ENCODE measurements around the gene HIBCH. TPM values are rescaled to one million over a fixed set of nuclear protein-coding genes. Genes with fewer than 3 reads are reported as not detected.

HIBCH gene
- total RNA-seq, 4 donors from 2014 or later = 16.5 to 20.1 (median 18.3) TPM

- H3K9me3 ChIP-seq = no peaks in the 10 kb centered on the region
- H3K36me3 ChIP-seq = no peaks in the 10 kb centered on the region
- H3K4me1 ChIP-seq = no peaks in the 10 kb centered on the region
- H3K4me3 ChIP-seq = no peak overlapping the region
- ATAC-seq = no peak
- H3K27me3 ChIP-seq = no peaks in the 10 kb centered on the region
- no peak overlapping the region for H3K27ac ChIP-seq
- 48 to 65% methylated on average over 8 of the region's 8 CpGs for WGBS, 2 donors (ENCODE audit: low coverage in 1 of 2)
- no peak for TF ChIP-seq CTCF (IDR thresholded peaks at IDR 0.05)
- TF ChIP-seq EP300 (IDR thresholded peaks at IDR 0.05) = no peak
- TF ChIP-seq POLR2A (IDR thresholded peaks at IDR 0.05) = no peak
- TF ChIP-seq POLR2AphosphoS5 (IDR thresholded peaks at IDR 0.05) = no peak
Measured at GRCh38 chr2:190333395-190333794, 13.8 kb upstream of the HIBCH start.

GRCh38 chr2:190328573-190329147, 9.0 kb upstream of the HIBCH start:
- Histone ChIP-seq H3K4me1 (no peaks in the 10 kb centered on the region), H3K27ac (no peak overlapping the region), H3K4me3 (no peak overlapping the region), H3K9me3 (no peaks in the 10 kb centered on the region), H3K27me3 (no peaks in the 10 kb centered on the region), H3K36me3 (no peaks in the 10 kb centered on the region)
- no peak for ATAC-seq
- no peak for TF ChIP-seq EP300 (IDR thresholded peaks at IDR 0.05)
- no peak for TF ChIP-seq POLR2A (IDR thresholded peaks at IDR 0.05)
- TF ChIP-seq CTCF (IDR thresholded peaks at IDR 0.05) = peak in 2 of 4 experiments; percentile 17 to 18
- no peak for TF ChIP-seq POLR2AphosphoS5 (IDR thresholded peaks at IDR 0.05)
- WGBS, 2 donors (ENCODE audit: low coverage in 1 of 2) = 83 to 94% methylated on average over 3 of the region's 3 CpGs

- 81 to 92% methylated on average over 2 to 4 of the region's 4 CpGs for WGBS, 2 donors (ENCODE audit: low coverage in 1 of 2)
- TF ChIP-seq POLR2AphosphoS5 (IDR thresholded peaks at IDR 0.05) (no peak), CTCF (IDR thresholded peaks at IDR 0.05) (no peak), POLR2A (IDR thresholded peaks at IDR 0.05) (no peak), EP300 (IDR thresholded peaks at IDR 0.05) (no peak)
- no peak for ATAC-seq
Measured at GRCh38 chr2:190327867-190328572, 8.4 kb upstream of the HIBCH start.

GRCh38 chr2:190325588-190325987, 6.0 kb upstream of the HIBCH start:
- Histone ChIP-seq H3K27ac (no peak overlapping the region), H3K27me3 (no peaks in the 10 kb centered on the region), H3K9me3 (no peaks in the 10 kb centered on the region), H3K4me3 (no peak overlapping the region), H3K4me1 (peaks cover 0 to 2% (median 0%) of the 10 kb centered on the region in 3 donors), H3K36me3 (no peaks in the 10 kb centered on the region)
- WGBS, 2 donors (ENCODE audit: low coverage in 1 of 2) = 88 to 100% methylated on average over 1 to 2 of the region's 2 CpGs
- no peak for ATAC-seq
- TF ChIP-seq EP300 (IDR thresholded peaks at IDR 0.05) = no peak
- no peak for TF ChIP-seq POLR2AphosphoS5 (IDR thresholded peaks at IDR 0.05)
- no peak for TF ChIP-seq POLR2A (IDR thresholded peaks at IDR 0.05)
- no peak for TF ChIP-seq CTCF (IDR thresholded peaks at IDR 0.05)

More at GRCh38 chr2:190327867-190328572, 8.4 kb upstream of the HIBCH start:
- no peaks in the 10 kb centered on the region for H3K27me3 ChIP-seq
- no peaks in the 10 kb centered on the region for H3K36me3 ChIP-seq
- H3K9me3 ChIP-seq = no peaks in the 10 kb centered on the region
- H3K27ac ChIP-seq = no peak overlapping the region
- no peak overlapping the region for H3K4me3 ChIP-seq
- no peaks in the 10 kb centered on the region for H3K4me1 ChIP-seq

- no peaks in the 10 kb centered on the region for H3K9me3 ChIP-seq
- no peaks in the 10 kb centered on the region for H3K36me3 ChIP-seq
- TF ChIP-seq CTCF (IDR thresholded peaks at IDR 0.05) (no peak), POLR2AphosphoS5 (IDR thresholded peaks at IDR 0.05) (no peak), EP300 (IDR thresholded peaks at IDR 0.05) (no peak), POLR2A (IDR thresholded peaks at IDR 0.05) (no peak)
- no peak for ATAC-seq
- H3K4me1 ChIP-seq = peaks cover 0 to 17% (median 0%) of the 10 kb centered on the region in 3 donors
- H3K27ac ChIP-seq = no peak overlapping the region
- no peak overlapping the region for H3K4me3 ChIP-seq
- H3K27me3 ChIP-seq = no peaks in the 10 kb centered on the region
Measured at GRCh38 chr2:190323406-190323805, 3.8 kb upstream of the HIBCH start.
